Skeletal muscle cell (primary cell): ENCODE data around the gene GPR101.
"Not testable (repeated sequence)": the region's sequence is repeated elsewhere in the genome, so short reads cannot be mapped to it uniquely, and the experiment has no call there.

Source experiments
- DNase-seq: peaks from one replicate; pipeline ENCODE4 v3.0.0-alpha.2; 2010; ENCODE audit warnings: low read depth
- H3K4me3 ChIP-seq: 2 replicates; pipeline ENCODE4 v1.5.1; 2011; ENCODE audit warnings: low read depth, mild to moderate bottlenecking, control low read depth, low read length, moderate library complexity

Gene GPR101

GRCh38 chrX:137031517-137032340, 2.1 kb downstream of the GPR101 start:
- H3K4me3 ChIP-seq, result peak overlapping the region; percentile 41
- no peak for DNase-seq

- no peak overlapping the region for H3K4me3 ChIP-seq
- DNase-seq, result no peak
Measured at GRCh38 chrX:137031039-137031438, 2.8 kb downstream of the GPR101 start.

- no peak overlapping the region for H3K4me3 ChIP-seq
- no peak for DNase-seq
Measured at GRCh38 chrX:137028699-137029098, 5.1 kb downstream of the GPR101 start.

- no peak overlapping the region for H3K4me3 ChIP-seq
Measured at GRCh38 chrX:137025930-137026329, 7.9 kb downstream of the GPR101 start.

GRCh38 chrX:137000236-137000635, 33.6 kb downstream of the GPR101 start:
- not testable (repeated sequence) for DNase-seq, H3K4me3 ChIP-seq

More at GRCh38 chrX:137025930-137026329, 7.9 kb downstream of the GPR101 start:
- DNase-seq, result no peak

- no peak overlapping the region for H3K4me3 ChIP-seq
- DNase-seq, result no peak
Measured at GRCh38 chrX:136999024-136999423, 34.8 kb downstream of the GPR101 start.
